GM12891 (cell line): ENCODE measurements around the gene UBQLN4.
"Not testable (repeated sequence)": the region's sequence is repeated elsewhere in the genome, so short reads cannot be mapped to it uniquely, and the experiment has no call there.

Experiments
- DNase-seq: peaks from one replicate; pipeline ENCODE4 v3.0.0; 2011; ENCODE audit warnings: low spot score; ENCODE audit not compliant: insufficient read length
- FAIRE-seq: peaks from 2 replicates; lab custom pipeline; 2011; peaks lifted over from hg19 to GRCh38; lab: Jason Lieb, UNC
- PAX5 ChIP-seq: IDR thresholded peaks from 2 replicates; pipeline ENCODE4 v1.6.1; 2011; ENCODE audit warnings: low read length, moderate library complexity, mild to moderate bottlenecking; ENCODE audit not compliant: insufficient read depth, severe bottlenecking
- POLR2A ChIP-seq: IDR thresholded peaks from 2 replicates; pipeline ENCODE4 v1.6.1; 2011; ENCODE audit warnings: low read depth, low read length, control low read depth
- POLR2AphosphoS5 ChIP-seq: IDR thresholded peaks from 2 replicates; pipeline ENCODE4 v1.6.1; 2011; ENCODE audit warnings: low read depth, low read length, control low read depth
- POU2F2 ChIP-seq: IDR thresholded peaks from 2 replicates; pipeline ENCODE4 v1.6.1; 2011; ENCODE audit warnings: low read depth, mild to moderate bottlenecking, control low read depth, low read length, moderate library complexity
- SPI1 ChIP-seq: IDR thresholded peaks from 2 replicates; pipeline ENCODE4 v1.6.1; 2011; ENCODE audit warnings: low read depth, low read length, control low read depth
- TAF1 ChIP-seq: IDR thresholded peaks from 2 replicates; pipeline ENCODE4 v1.6.1; 2011; ENCODE audit warnings: low read depth, low read length, control low read depth

Gene UBQLN4

DNA sequence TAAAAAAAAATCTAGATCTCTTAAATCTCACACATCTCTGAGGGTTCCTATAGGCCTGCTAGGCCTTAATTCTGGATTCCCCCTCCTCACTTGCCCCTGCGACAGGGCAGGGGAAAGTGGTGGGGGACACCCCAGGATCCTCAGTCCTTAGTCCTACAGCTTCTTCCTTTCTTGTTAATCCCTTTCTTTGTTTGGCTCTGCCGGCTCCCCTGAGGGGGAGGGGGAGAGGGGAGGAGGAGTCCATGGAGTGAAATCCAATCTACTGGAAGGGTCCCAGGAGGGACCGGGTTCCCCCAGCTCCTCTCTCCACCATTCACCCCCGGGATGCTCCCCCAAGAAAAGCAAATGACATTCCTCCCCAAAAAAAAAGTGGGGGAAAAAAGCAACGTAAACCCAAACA is 20.1 kb upstream of the UBQLN4 start:
- no peak for FAIRE-seq
- no peak for DNase-seq

GRCh38 chr1:156073110-156073687 is 19.6 kb upstream of the UBQLN4 start:
- no peak for FAIRE-seq
- no peak for TF ChIP-seq POLR2AphosphoS5
- DNase-seq = no peak

More for the DNA sequence above, 20.1 kb upstream of the UBQLN4 start:
- no peak for TF ChIP-seq SPI1
- no peak for TF ChIP-seq TAF1
- TF ChIP-seq POU2F2 = no peak
- TF ChIP-seq PAX5 = no peak
- TF ChIP-seq POLR2AphosphoS5 = no peak
- no peak for TF ChIP-seq POLR2A

DNA sequence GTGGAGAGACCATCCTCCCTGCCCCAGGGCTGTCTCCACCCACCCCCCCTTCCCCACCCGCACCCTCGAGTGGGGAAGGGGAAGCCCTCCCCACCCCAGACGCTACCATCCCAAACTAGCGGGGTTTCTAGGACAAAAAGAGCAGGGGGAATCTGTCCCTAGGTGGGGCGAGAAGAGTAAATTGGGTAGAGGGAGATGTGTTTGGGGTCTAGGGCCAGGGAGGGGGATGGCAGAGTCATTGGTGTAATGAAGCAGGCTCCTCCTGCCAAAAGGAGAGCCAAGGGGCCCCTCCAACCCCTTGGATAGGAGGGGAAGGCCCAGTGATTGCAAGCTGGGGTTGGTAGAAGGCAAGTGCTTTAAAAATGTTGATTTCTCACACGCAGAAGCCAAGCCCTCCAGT is 18.7 kb upstream of the UBQLN4 start:
- FAIRE-seq = no peak
- TF ChIP-seq POLR2AphosphoS5 = no peak
- no peak for TF ChIP-seq TAF1
- TF ChIP-seq POLR2A = no peak
- no peak for TF ChIP-seq SPI1
- no peak for TF ChIP-seq POU2F2
- TF ChIP-seq PAX5 = no peak
- no peak for DNase-seq

- FAIRE-seq, DNase-seq: not testable (repeated sequence)
These were observed 17.8 kb upstream of the UBQLN4 start for GRCh38 chr1:156071332-156071816.

DNA sequence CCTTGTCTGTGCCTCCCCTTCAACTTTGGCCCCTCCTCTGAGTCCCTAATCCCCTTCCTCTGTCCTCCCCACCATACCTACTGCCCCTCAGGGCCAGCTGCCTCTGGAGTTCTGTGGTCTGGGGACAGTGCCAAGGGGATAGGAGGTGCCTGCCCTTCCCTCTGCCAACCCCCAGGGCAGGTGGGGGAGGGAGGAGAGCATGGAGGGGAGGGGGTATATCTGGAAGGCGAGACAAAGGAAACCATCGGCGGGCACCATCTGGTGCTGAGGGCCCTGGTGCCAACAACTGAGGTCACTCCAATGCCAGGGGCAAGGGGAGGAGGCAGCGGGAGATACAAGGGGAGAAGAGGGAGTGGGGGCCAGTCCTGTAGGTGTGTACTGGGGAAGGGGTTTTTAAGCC is 16.9 kb upstream of the UBQLN4 start:
- no peak for FAIRE-seq
- no peak for TF ChIP-seq TAF1
- no peak for DNase-seq

DNA sequence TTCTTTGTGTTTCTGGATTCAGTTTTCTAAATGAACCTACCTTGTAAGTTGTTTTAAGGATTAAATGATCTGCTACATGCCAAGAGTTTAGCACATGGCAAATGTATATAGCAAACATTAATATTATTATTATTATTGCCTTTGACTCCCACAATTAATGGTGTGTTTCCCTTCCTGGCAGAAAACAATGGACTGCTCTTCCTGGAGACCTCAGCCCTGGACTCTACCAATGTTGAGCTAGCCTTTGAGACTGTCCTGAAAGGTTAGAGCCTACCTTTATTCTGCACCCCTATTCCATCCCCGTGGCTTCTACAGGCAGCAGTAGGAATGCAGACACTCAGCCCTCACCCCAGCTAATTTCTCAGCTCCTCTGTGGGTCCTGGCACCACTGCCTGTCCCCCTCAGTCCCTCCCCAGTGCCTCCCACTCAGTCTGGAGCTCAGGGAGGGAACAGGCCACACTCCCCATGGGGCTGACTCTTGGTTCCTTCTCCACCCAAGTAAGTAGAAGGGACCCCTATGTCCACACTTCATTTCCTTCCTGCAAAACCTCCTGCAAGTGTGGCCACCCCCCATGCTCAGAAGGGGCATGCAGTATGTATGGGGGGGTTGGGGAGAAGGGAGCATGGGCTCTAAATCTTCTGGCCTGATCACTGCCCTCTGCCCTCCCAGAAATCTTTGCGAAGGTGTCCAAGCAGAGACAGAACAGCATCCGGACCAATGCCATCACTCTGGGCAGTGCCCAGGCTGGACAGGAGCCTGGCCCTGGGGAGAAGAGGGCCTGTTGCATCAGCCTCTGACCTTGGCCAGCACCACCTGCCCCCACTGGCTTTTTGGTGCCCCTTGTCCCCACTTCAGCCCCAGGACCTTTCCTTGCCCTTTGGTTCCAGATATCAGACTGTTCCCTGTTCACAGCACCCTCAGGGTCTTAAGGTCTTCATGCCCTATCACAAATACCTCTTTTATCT is 16.2 kb upstream of the UBQLN4 start:
- TF ChIP-seq SPI1 = no peak
- TF ChIP-seq POLR2A = no peak
- TF ChIP-seq TAF1 = no peak
- no peak for TF ChIP-seq POU2F2
- no peak for TF ChIP-seq POLR2AphosphoS5
- no peak for TF ChIP-seq PAX5
- no peak for FAIRE-seq
- DNase-seq = no peak

GRCh38 chr1:156067262-156067661 is 13.7 kb upstream of the UBQLN4 start:
- no peak for TF ChIP-seq POU2F2
- no peak for TF ChIP-seq POLR2A
- no peak for TF ChIP-seq POLR2AphosphoS5
- no peak for TF ChIP-seq PAX5
- no peak for TF ChIP-seq TAF1
- TF ChIP-seq SPI1 = no peak
- FAIRE-seq (no peak), DNase-seq (no peak)

GRCh38 chr1:156065871-156066270 is 12.3 kb upstream of the UBQLN4 start:
- FAIRE-seq (no peak), DNase-seq (no peak)
- TF ChIP-seq PAX5 (no peak), TAF1 (no peak), POLR2AphosphoS5 (no peak), POLR2A (no peak), SPI1 (no peak), POU2F2 (no peak)

DNA sequence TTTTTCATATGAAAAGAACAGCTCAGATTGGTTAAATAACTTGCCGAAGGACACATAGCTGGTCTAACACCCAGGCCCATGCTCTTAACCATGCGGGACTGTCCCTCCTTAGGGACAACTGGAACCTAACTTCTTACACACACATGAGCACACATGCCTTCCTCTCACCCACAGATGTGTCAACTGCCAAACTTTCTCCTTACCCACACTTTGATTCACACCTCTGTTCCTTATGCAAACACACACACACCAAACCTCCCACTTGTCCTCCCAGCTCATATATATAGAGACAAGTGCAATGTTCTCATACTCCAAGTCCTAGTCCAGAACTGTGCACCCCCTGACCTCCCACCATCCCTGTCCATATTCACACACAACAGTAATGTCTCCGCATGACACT is 11.6 kb upstream of the UBQLN4 start:
- DNase-seq (no peak), FAIRE-seq (no peak)
- TF ChIP-seq POU2F2 = no peak
- TF ChIP-seq POLR2A = no peak
- TF ChIP-seq POLR2AphosphoS5 = no peak
- no peak for TF ChIP-seq TAF1
- no peak for TF ChIP-seq PAX5
- TF ChIP-seq SPI1 = no peak

DNA sequence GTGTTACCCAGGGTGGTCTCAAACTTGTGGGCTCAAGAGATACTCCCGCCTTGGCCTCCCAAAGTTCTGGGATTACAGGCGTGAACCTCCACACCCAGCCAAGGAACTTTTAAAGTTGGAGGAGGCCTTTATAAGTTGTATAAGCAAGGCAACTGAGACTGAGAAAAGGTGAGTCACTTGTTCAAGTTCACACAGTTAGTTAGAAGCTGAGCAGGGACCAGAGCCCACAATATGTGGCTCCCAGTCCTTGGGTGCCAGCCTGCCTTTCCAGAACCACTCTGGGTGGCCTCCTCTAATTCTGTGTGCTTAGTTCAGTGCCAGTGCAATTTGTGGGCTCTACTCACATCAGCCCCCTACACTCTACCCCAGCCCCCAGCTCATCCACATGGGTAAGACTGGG is 11.0 kb upstream of the UBQLN4 start:
- FAIRE-seq (no peak), DNase-seq (no peak)
- no peak for TF ChIP-seq TAF1
- no peak for TF ChIP-seq PAX5
- no peak for TF ChIP-seq SPI1
- TF ChIP-seq POLR2AphosphoS5 = no peak
- no peak for TF ChIP-seq POLR2A
- no peak for TF ChIP-seq POU2F2
